Suprapubic skin (tissue), 4 donors: Measurements from ENCODE around the gene STUM. TPM values are rescaled to one million over a fixed set of nuclear protein-coding genes. Genes with fewer than 3 reads are reported as not detected.

Experiments
- DNase-seq, 2 donors: peaks; one replicate each; pipeline ENCODE4 v3.0.0-alpha.2; 2019; ENCODE audit warnings: low spot score in 2 of 2
- H3K27ac ChIP-seq: fragments of 200-600 bp; sonication (generic); one replicate; pipeline ENCODE4 v1.5.1; 2019
- H3K27me3 ChIP-seq: fragments of 200-600 bp; sonication (generic); one replicate; pipeline ENCODE4 v1.5.1; 2019
- H3K36me3 ChIP-seq: fragments of 200-600 bp; sonication (generic); one replicate; pipeline ENCODE4 v1.5.1; 2019
- H3K4me1 ChIP-seq: fragments of 200-600 bp; sonication (generic); one replicate; pipeline ENCODE4 v1.5.1; 2019
- H3K4me3 ChIP-seq: fragments of 200-600 bp; sonication (generic); one replicate; pipeline ENCODE4 v1.5.1; 2019; ENCODE audit warnings: mild to moderate bottlenecking
- H3K9me3 ChIP-seq: fragments of 200-600 bp; sonication (generic); one replicate; pipeline ENCODE4 v1.5.1; 2019
- EP300 ChIP-seq: sonication (generic); formaldehyde crosslinking; IDR thresholded peaks from one replicate; pipeline ENCODE4 v1.6.1; 2017; ENCODE audit warnings: antibody characterized with exemption
- POLR2A ChIP-seq, 2 donors: fragments of 450-650 bp; IDR thresholded peaks; one replicate each; pipeline ENCODE4 v1.6.1; 2017; ENCODE audit warnings: antibody characterized with exemption in 2 of 2, mild to moderate bottlenecking in 2 of 2, moderate library complexity in 2 of 2
- POLR2AphosphoS5 ChIP-seq, 3 donors: sonication (generic); formaldehyde crosslinking; IDR thresholded peaks; one replicate each; pipeline ENCODE4 v1.6.1; 2017; ENCODE audit warnings: antibody characterized with exemption in 3 of 3
- WGBS: methylation state at CpG from one replicate; pipeline ENCODE4 v1.1.5; 2018; 5-methylcytosine and 5-hydroxymethylcytosine counted together
- total RNA-seq, 4 donors: library from RNA; depleted of rRNA; stranded (reverse); fragments of >200 nt; gene quantifications; one replicate each; pipeline ENCODE4 v1.1.0, GENCODE V29; 2016
- TF ChIP-seq, protein P1 (sequence below), 2 donors: fragments of 200-600 bp in 1 of 2; fragments of 450-650 bp in 1 of 2; sonication (generic) in 1 of 2; IDR thresholded peaks; one replicate each; pipeline ENCODE4 v1.5.1; 2016 to 2019; ENCODE audit warnings: antibody characterized with exemption in 2 of 2, mild to moderate bottlenecking in 1 of 2, moderate library complexity in 1 of 2

The STUM gene
- total RNA-seq, 4 donors from 2014 or later = 1.6 to 5.9 (median 2.0) TPM

DNA sequence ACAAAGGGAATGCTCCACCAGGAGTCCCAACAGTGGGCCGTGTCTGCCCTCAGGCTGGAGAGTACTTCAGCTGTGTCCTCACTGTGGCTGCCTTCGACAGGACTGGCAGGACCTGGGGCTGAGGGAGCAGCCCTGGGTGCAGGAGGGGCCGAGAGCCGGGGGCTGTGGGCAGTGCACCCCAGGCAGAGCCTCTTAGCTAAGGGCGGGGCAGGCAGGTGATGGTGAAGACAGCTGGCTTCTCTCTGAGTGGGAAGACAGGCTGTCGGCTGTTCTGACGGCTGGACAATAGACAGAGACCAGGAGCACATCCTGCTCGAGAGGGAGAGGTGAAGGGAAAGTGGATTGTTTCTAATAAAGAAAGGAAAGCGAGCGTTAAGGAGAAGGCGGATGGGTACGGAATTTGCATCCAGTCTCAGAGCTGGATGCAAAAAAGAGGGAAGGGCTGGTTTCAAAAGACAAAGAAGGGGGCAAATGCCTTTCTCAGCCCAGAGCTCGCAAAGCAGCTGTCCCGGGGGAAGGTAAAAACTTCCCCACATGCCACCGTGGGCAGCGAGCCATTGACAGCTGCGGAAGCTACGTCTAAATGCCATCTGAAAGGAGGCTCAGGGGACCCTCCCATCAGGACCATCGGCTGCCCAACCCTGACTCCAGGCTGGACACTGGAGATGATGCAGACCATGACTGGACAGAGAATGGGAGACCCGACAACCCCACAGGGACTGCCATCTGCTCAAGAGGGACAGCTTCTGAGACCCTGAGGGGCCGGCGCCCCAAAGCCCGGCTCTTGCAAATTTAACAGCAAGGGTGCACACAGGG is 92.0 kb downstream of the STUM start:
- Histone ChIP-seq H3K36me3 (peaks cover 48% of the 10 kb centered on the region), H3K4me1 (peaks cover 53% of the 10 kb centered on the region), H3K27ac (no peak overlapping the region), H3K27me3 (no peaks in the 10 kb centered on the region), H3K9me3 (no peaks in the 10 kb centered on the region), H3K4me3 (no peak overlapping the region)
- WGBS = 87% methylated on average over 23 of the region's 23 CpGs
- no peak for DNase-seq
- TF ChIP-seq POLR2A (IDR thresholded peaks at IDR 0.05) = no peak
- TF ChIP-seq, protein P1, sequence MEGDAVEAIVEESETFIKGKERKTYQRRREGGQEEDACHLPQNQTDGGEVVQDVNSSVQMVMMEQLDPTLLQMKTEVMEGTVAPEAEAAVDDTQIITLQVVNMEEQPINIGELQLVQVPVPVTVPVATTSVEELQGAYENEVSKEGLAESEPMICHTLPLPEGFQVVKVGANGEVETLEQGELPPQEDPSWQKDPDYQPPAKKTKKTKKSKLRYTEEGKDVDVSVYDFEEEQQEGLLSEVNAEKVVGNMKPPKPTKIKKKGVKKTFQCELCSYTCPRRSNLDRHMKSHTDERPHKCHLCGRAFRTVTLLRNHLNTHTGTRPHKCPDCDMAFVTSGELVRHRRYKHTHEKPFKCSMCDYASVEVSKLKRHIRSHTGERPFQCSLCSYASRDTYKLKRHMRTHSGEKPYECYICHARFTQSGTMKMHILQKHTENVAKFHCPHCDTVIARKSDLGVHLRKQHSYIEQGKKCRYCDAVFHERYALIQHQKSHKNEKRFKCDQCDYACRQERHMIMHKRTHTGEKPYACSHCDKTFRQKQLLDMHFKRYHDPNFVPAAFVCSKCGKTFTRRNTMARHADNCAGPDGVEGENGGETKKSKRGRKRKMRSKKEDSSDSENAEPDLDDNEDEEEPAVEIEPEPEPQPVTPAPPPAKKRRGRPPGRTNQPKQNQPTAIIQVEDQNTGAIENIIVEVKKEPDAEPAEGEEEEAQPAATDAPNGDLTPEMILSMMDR (IDR thresholded peaks at IDR 0.05) = no peak
- TF ChIP-seq EP300 = no peak
- no peak for TF ChIP-seq POLR2AphosphoS5 (IDR thresholded peaks at IDR 0.05)

GRCh38 chr1:226641671-226642231 is 93.2 kb downstream of the STUM start:
- WGBS = 94% methylated on average over 15 of the region's 23 CpGs
- Histone ChIP-seq H3K9me3 (no peaks in the 10 kb centered on the region), H3K4me3 (no peak overlapping the region), H3K27me3 (no peaks in the 10 kb centered on the region), H3K36me3 (peaks cover 53% of the 10 kb centered on the region), H3K27ac (no peak overlapping the region), H3K4me1 (peaks cover 57% of the 10 kb centered on the region)
- DNase-seq = no peak
- TF ChIP-seq, protein P1 (IDR thresholded peaks at IDR 0.05) = no peak
- TF ChIP-seq POLR2A (IDR thresholded peaks at IDR 0.05) (no peak), POLR2AphosphoS5 (IDR thresholded peaks at IDR 0.05) (no peak), EP300 (no peak)

DNA sequence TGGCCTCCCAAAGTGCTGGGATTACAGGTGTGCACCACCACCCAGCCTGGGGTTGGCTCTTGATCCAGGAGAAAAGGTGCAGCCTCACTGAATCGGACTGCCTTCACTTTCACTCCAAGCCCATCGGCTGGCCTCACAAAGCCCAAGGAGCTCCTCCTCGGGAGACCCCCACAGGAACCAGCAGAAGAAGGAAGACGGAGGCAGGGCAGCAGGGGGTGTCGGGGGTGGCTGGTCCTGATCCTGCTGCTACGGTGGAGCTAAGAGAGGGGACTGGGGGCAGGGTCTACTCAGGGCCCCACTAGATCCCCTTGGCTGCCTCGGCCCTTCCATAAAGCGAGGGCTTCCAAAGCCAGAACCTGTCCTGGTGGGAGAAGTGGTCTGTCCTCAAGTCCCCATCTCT is 93.9 kb downstream of the STUM start:
- Histone ChIP-seq H3K4me3 (no peak overlapping the region), H3K4me1 (peaks cover 54% of the 10 kb centered on the region), H3K9me3 (no peaks in the 10 kb centered on the region), H3K27me3 (no peaks in the 10 kb centered on the region), H3K36me3 (peaks cover 53% of the 10 kb centered on the region), H3K27ac (no peak overlapping the region)
- TF ChIP-seq POLR2AphosphoS5 (IDR thresholded peaks at IDR 0.05) = no peak
- no peak for TF ChIP-seq EP300
- TF ChIP-seq, protein P1 (IDR thresholded peaks at IDR 0.05) = no peak
- WGBS = 95% methylated on average over 8 of the region's 8 CpGs
- no peak for DNase-seq

DNA sequence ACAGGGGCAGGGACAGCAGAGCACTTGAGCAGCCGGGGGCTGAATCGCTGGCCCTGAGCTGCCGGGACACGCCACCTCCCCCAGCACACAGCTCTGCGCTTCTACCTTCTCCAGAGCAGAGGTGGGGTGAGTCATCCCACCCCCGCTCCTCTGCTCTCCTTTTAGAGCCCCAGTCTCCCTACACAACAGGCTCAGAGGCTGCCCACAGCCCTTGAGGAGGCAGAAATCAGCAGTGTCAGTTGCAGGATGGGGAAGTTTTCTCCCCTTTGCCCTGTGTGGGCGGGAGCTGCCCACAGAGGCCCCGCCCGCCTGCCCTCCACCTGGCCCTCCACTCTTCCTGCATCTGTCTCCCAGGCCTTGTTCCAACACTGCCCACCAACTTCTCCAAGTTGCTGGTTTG is 94.6 kb downstream of the STUM start:
- peaks cover 46% of the 10 kb centered on the region for H3K4me1 ChIP-seq
- 70% methylated on average over 9 of the region's 9 CpGs for WGBS
- TF ChIP-seq EP300 (no peak), POLR2AphosphoS5 (IDR thresholded peaks at IDR 0.05) (no peak), POLR2A (IDR thresholded peaks at IDR 0.05) (no peak)
- TF ChIP-seq, protein P1 (IDR thresholded peaks at IDR 0.05) = no peak
- H3K27me3 ChIP-seq = no peaks in the 10 kb centered on the region
- H3K36me3 ChIP-seq = peaks cover 58% of the 10 kb centered on the region
- H3K27ac ChIP-seq = no peak overlapping the region
- H3K9me3 ChIP-seq = no peaks in the 10 kb centered on the region
- no peak overlapping the region for H3K4me3 ChIP-seq
- DNase-seq = no peak
